Panc1 (cell line): Measurements from ENCODE around the gene OPHN1. TPM values are rescaled to one million over a fixed set of nuclear protein-coding genes. Genes with fewer than 3 reads are reported as not detected.

Source experiments
- ATAC-seq: fragments of 200-7000 bp; cut with Tn5 transposase; 2 replicates; pipeline ENCODE4 v1.9.1; 2020; ENCODE audit warnings: mild to moderate bottlenecking, moderate library complexity
- BruUV-seq: library from RNA; stranded (reverse); fragments of 400-500 nt; replicated peaks from 2 replicates; lab custom pipeline; 2021; lab: Mats Ljungman, UMichigan
- CTCF ChIA-PET: fragments of 300-600 bp; sonication (Branson Sonifier 250); formaldehyde crosslinking; loops from one replicate; lab custom pipeline; 2022; ENCODE audit warnings: antibody characterized with exemption; lab: Charles Lee
- POLR2A ChIA-PET: fragments of 300-600 bp; sonication (Branson Sonifier 250); formaldehyde crosslinking; loops from one replicate; lab custom pipeline; 2022; ENCODE audit warnings: antibody characterized with exemption; lab: Charles Lee
- DNase-seq: peaks from one replicate; pipeline ENCODE4 v3.0.0-alpha.2; 2010; ENCODE audit warnings: low read depth, low spot score
- H3K27ac ChIP-seq: 2 replicates; pipeline ENCODE4 v1.5.1; 2011; ENCODE audit warnings: mild to moderate bottlenecking, low read length, inconsistent platforms
- H3K27me3 ChIP-seq: fragments of 200-500 bp; sonication (Bioruptor generic); 2 replicates; pipeline ENCODE4 v1.6.0; 2014; ENCODE audit warnings: low read length, inconsistent platforms; ENCODE audit not compliant: control insufficient read depth, insufficient read depth
- H3K36me3 ChIP-seq: fragments of 200-500 bp; sonication (Bioruptor generic); 2 replicates; pipeline ENCODE4 v1.5.1; 2014; ENCODE audit warnings: inconsistent platforms, mild to moderate bottlenecking, low read length, moderate library complexity; ENCODE audit not compliant: control insufficient read depth, insufficient read depth
- H3K4me1 ChIP-seq: 2 replicates; pipeline ENCODE4 v1.5.1; 2011; ENCODE audit warnings: inconsistent platforms, mild to moderate bottlenecking, low read length, moderate library complexity; ENCODE audit not compliant: control insufficient read depth, insufficient read depth
- H3K4me3 ChIP-seq, 2 experiments: 2 replicates each; pipeline ENCODE4 v1.5.1; 2011 to 2012; ENCODE audit warnings: low read depth in 2 of 2, low read length in 2 of 2, mild to moderate bottlenecking in 2 of 2, inconsistent platforms in 1 of 2, moderate library complexity in 1 of 2
- H3K9me3 ChIP-seq: fragments of 200-500 bp; sonication (Bioruptor generic); 2 replicates; pipeline ENCODE4 v1.5.1; 2014; ENCODE audit warnings: low read depth, mild to moderate bottlenecking, inconsistent platforms, low read length, moderate library complexity; ENCODE audit not compliant: control insufficient read depth, insufficient read depth
- CTCF ChIP-seq: fragments of 450-650 bp; IDR thresholded peaks from 2 replicates; pipeline ENCODE4 v1.5.1; 2017; ENCODE audit warnings: mild to moderate bottlenecking
- POLR2AphosphoS5 ChIP-seq: IDR thresholded peaks from 2 replicates; pipeline ENCODE4 v1.6.1; 2012; ENCODE audit warnings: mild to moderate bottlenecking, low read depth, low read length, moderate library complexity
- REST ChIP-seq, 2 experiments: IDR thresholded peaks; 2 replicates each; pipeline ENCODE4 v1.6.1; 2011 to 2012; ENCODE audit warnings: low read depth in 2 of 2, control low read depth in 1 of 2, low read length in 1 of 2, mild to moderate bottlenecking in 1 of 2, moderate library complexity in 1 of 2; ENCODE audit not compliant: insufficient read depth in 1 of 2
- SIN3A ChIP-seq: IDR thresholded peaks from 2 replicates; pipeline ENCODE4 v1.6.1; 2012; ENCODE audit warnings: low read depth, mild to moderate bottlenecking, low read length, moderate library complexity, borderline replicate concordance; ENCODE audit not compliant: insufficient read depth
- TCF7L2 ChIP-seq: IDR thresholded peaks from 2 replicates; pipeline ENCODE4 v1.6.1; 2011; ENCODE audit warnings: mild to moderate bottlenecking, low read depth, low read length, inconsistent platforms
- in situ Hi-C: cut with HindIII; loops from 2 replicates; pipeline ENCODE4 v1.10.0; 2016; ENCODE audit warnings: low sequenced_read_pairs, low pct_unique_long_range_greater_than_20kb
- intact Hi-C: fragments of 100-400 bp; cut with micrococcal nuclease; formaldehyde crosslinking; loops from one replicate; pipeline ENCODE4 v1.10.0; 2022; ENCODE audit not compliant: unreplicated experiment
- total RNA-seq: library from RNA; stranded (reverse); gene quantifications from one replicate; pipeline ENCODE4 v1.2.1, GENCODE V29; 2021; ENCODE audit not compliant: unreplicated experiment

OPHN1 gene
- total RNA-seq, 1 experiment from 2014 or later, result 8.8 TPM

- H3K4me3 ChIP-seq, result no peak overlapping the region
- no peaks in the 10 kb centered on the region for H3K27me3 ChIP-seq
- no TSS peak for BruUV-seq
- no peaks in the 10 kb centered on the region; the same call in 1 of the 2 replicates for H3K4me1 ChIP-seq
- no peak overlapping the region for H3K27ac ChIP-seq
- ChIA-PET POLR2A (no interaction called here), CTCF (interaction anchor here (0.7 kb wide), 1 partner anchor 263 kb away, joined by 4 read pairs; no protein-coding TSS in a partner anchor)
- no peaks in the 10 kb centered on the region for H3K9me3 ChIP-seq
- in situ Hi-C loops, result no loop called here
- TF ChIP-seq REST (IDR thresholded peaks at IDR 0.05; ENCODE audit: insufficient read depth in 1 of 2, low read depth in 2 of 2, low read length in 1 of 2) (no peak), TCF7L2 (no peak), SIN3A (no peak), POLR2AphosphoS5 (no peak), CTCF (no peak)
- DNase-seq (no peak), ATAC-seq (no peak)
- no peaks in the 10 kb centered on the region for H3K36me3 ChIP-seq
- intact Hi-C loops, result no loop called here
These were observed 31.5 kb upstream of the OPHN1 start for GRCh38 chrX:68464796-68465195.

- POLR2A ChIA-PET, result no interaction called here
- CTCF ChIA-PET, result no interaction called here
- no TSS peak for BruUV-seq
- intact Hi-C loops (no loop called here), in situ Hi-C loops (no loop called here)
- Histone ChIP-seq H3K4me3 (no peak overlapping the region), H3K9me3 (no peaks in the 10 kb centered on the region), H3K36me3 (no peaks in the 10 kb centered on the region), H3K27ac (no peak overlapping the region), H3K27me3 (no peaks in the 10 kb centered on the region), H3K4me1 (no peaks in the 10 kb centered on the region; the same call in 1 of the 2 replicates)
- DNase-seq (no peak), ATAC-seq (no peak)
- TF ChIP-seq TCF7L2, result no peak
- TF ChIP-seq POLR2AphosphoS5, result no peak
- no peak for TF ChIP-seq REST (IDR thresholded peaks at IDR 0.05; ENCODE audit: insufficient read depth in 1 of 2, low read depth in 2 of 2, low read length in 1 of 2)
These were observed 30.6 kb upstream of the OPHN1 start for GRCh38 chrX:68463880-68464279.
